Measurements from ENCODE around the gene FAM53A.

Gene FAM53A

DNA sequence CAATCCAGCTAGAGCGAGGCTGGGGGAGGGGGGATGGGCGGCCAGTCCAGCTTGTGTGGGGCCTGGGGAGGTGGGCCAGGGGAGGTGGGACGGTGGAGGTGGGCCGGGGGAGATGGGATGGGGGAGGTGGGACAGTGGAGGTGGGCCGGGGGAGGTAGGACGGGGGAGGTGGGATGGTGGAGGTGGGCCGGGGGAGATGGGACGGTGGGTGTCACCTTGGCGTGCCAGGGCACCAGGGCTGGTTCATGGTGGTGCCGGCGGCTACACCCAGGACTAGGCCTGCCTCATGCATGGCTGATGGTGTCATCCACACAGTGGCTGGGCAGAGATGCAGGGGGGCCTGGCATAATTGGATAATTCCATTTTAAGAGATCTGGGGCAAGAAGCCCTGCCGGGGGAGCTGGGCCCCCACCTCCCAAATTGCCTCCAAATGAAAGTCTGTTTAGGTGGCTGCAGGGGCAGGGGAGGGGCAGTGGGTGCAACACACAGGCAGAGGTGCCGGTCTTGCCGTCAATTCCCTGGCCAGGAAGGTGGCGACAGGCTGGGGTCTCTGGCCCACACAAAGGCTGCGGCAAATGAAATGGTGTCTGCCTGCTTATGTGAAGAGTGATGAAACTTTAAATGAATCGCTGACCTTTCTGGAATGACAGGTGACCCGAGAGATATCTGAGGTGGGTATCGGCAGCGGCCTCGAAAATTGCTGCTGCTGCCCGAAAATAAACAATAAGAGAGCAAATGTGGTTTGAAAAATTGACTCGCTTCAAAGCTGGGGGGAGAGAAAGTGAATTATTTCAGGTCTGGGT, 82.1 kb downstream of the FAM53A start:
- no peak for DNase-seq

DNA sequence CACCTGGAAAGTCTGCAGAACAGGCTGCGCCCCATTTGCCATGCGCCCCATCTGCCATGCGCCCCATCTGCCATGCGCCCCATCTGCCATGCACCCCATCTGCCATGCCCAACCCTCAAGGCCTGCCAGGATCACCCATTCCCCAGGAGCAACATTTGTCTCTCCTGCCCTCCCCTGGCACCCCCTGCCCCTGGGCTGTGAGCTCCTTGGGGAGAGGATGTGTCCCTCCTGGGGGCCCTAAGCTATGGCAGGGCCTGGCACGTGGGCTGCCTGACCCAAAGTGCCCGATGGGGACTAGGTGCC, 82.6 kb downstream of the FAM53A start:
- DNase-seq = no peak

DNA sequence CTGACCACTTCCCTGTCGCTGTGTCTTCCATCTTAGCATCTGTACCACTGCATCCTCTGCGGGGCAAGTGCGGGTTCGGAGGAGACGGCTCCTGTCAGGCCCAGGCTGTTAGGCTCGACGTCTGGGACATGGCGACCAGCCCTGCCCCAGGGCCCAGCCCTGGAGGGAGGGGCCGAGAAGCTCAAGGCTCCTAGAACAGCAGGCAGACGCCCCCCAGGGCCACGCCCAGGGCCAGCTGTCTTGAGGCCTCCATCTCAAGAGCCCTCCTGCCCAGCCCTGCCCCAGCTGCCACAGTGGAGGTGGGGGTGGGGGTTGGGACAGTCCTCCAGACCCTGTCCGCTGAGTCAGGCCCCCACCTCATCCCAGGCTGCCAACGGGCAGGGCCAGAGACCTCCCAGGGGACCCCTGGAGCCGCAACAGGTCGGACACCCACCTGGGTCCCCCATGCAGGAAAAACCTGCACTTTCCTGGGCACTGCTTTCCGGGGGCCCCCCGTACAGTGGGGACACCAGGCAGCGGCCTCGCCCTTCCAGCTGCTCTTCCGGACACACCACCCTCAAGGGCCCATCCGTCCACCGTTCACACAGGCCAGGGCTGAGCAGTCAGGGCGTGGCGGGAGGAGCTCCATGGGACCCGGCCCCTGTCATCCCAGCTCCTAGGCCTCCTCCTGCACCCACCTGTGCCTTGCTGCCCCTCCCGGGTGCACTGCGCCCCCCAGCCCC, 83.1 kb downstream of the FAM53A start:
- DNase-seq = no peak

DNA sequence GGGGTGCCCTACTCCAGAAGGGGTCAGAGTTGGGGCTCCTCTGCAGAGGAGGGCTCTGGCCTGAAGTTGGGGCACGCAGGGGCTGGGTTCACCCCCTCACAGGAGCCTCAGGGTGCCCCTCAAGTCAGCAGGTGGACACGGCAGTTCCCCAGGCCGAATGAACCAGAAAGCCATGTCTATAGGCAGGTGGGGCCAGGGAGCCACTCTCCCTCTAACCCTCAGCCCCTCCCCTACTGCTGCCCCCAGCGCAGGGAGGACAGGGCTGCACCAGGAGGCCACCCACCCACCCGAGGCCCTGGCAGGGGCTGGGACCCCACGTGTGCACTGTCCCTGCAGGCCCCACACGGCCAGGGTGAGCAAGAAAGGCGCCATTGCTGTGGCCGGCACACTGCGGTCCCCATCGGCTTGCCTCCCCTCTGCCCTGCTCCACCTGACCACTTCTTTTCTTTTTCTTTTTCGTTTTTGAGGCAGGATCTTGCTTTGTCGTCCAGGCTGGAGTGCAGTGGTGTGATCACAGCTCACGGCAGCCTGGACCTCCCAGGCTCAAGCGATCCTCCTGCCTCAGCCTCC, 83.8 kb downstream of the FAM53A start:
- no peak for DNase-seq

DNA sequence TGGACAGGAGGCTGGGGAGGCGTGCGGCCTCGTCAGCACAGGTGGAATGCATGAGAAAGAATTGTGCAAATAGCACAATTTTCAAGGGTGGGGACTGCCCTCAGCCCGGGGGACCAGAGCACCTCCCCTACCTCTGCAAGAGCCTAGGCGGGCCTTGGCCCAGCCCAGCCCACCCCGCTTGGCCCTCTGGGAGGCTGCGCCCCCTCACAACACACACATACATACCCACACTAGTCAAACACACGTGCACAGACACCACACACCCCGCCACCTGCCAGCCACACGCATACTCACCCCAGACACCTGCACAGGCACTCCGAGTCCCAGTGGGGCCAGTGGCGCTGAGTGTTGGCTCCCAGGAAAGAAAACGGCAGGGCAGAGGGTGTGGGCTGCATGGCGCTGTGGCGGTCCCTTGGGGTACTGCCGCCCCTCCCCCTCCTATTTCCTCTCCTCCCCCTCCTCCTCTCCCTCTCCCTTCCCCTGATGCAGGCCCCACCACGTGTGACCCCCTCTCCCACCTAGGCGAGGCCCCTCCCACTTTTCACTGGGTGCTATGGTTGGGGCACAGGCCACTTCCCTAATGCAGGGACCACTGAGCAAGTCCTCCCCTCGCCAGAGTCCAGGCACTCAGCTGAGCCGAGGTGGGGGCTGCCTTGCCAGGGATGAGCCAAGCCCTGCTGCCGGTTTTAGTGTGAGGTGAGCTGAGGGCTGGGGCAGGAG, 84.5 kb downstream of the FAM53A start:
- no peak for DNase-seq

DNA sequence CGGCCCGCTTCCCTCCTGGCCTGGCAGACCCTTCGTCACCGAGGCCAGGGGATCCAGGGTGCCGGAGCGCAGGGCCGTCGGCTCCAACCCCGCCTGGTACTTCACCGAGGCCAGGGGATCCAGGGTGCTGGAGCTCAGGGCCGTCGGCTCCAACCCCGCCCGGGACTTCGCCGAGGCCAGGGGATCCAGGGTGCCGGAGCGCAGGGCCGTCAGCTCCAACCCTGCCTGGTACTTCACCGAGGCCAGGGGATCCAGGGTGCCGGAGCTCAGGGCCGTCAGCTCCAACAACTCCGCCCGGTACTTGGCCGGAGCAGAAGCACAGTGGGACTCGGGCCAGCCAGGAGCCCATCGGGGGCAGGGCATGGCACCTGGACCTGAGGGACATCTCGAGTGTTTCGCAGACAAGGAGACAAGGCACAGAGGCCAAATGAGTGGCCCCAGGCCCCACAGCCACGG, 85.1 kb downstream of the FAM53A start:
- no peak for DNase-seq

DNA sequence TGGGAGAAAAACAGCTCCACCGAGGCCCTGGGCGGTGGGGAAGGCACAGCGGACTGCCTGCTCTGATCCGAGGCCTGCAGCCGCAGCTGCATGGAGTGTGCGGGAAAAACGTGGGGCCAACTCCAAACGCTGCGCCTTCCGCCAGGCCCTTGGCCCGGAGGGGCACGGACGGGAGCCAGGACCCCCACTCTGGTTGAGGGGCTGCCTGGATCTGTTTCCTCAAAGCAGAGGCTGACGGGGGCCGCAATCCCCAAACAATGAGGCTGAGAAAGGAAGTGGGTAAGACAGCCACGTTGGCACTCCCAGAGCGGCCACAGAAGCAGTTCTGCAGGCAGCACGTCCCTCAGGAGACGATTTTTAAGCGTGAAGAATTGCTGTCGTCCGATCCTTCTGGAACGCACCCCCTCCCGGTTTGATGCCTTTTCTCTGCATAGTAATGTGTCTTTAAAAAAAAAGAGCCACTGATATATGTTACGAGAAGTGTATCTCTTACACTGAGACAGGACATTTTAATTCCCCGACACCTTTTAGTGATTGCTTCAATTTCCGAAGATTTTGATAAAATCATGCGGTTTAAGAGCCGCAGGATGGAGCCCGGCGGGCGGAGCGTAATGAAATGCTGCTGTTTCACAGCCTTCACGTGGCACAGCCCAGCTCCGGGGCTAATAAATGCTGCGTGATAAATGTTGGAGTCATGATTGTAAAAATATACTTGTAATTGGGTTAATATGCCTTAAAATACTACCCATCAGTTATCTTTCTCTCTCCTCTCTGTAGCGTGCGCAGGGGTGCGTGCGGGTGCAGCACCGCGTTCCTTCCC, 85.7 kb downstream of the FAM53A start:
- DNase-seq = no peak

DNA sequence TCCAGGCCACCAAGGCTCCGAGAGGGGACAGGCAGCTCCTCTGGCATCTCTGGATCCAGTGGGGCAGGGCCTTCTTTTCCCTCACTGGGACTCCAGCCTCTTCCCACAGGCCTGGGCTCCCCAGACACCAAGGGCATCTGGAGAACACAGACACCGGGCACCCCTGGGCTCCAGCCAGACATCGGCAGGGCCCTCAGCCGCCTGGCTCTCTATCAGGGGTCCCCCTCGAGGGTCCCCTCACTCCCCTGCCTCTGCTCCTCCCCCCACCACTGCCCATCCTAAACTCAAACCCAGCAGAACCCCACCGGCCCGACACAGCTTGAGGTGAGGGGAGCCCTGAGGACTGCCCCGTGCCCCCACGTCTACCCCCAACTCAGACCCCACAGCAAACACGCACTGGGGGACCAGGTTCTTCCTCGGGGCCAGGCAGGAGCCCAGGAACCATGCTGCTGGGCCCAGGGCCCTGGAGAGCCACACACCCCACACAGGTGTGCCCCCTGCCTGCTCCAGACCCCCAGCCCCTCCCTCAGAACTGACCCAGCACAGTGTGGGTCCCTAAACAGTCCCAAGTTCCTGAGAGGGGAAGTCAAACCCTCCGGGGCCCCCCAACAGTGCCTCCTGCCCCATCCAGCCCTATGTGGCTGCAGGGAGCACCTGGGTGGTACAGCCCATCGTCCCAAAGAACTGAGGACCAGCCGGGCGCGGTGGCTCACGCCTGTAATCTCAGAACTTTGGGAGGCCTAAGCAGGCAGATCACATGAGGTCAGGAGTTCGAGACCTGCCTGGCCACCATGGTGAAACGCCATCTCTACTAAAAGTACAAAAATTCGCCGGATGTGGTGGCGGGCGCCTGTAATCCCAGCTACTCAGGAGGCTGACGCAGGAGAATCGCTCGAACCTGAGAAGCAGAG, 86.8 kb downstream of the FAM53A start:
- DNase-seq = no peak

DNA sequence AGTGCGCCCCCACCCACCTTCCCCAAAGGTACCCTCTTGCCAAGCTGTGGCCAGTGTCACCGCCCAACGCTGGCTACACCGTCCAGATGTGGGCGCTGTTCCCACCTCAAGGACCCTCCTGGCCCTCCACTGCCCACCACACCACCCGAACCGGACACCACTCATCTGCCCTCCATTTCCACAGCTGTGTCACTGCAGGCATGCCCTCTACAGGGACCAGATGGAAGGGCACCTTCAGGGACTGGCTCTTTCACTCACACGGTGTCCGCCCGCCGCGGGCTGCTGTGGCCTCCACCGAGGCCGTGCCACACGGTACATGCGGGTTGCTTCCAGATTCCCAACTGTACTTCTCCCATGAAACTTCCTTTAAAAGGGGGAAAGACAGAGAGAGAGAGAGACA, 87.7 kb downstream of the FAM53A start:
- DNase-seq = no peak

DNA sequence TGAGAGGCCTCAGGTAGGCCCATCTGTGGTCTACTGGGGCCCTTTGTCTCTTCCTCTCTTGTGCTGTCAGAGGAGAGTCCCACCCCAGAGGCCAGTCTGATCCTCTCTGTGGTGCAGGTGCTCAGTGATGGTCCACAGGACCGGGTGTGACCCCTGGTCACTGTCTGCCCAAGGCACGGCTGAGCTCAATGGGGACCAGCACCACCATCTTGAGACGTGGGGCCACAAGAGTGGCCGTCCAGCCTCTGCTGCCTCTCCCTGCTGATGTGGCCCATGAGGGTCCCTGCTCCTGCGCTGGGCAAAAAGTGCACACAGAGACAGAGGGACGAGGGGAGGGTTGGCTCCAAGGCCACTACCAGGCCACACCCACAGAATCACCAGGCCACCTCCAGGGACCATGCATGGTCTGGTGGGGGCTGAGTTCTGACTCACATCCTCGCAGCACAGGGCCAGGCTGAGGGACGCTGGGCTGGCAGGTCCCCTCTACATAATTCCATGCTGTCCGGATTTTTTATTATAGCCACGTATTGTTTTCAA, 88.3 kb downstream of the FAM53A start:
- DNase-seq = no peak

DNA sequence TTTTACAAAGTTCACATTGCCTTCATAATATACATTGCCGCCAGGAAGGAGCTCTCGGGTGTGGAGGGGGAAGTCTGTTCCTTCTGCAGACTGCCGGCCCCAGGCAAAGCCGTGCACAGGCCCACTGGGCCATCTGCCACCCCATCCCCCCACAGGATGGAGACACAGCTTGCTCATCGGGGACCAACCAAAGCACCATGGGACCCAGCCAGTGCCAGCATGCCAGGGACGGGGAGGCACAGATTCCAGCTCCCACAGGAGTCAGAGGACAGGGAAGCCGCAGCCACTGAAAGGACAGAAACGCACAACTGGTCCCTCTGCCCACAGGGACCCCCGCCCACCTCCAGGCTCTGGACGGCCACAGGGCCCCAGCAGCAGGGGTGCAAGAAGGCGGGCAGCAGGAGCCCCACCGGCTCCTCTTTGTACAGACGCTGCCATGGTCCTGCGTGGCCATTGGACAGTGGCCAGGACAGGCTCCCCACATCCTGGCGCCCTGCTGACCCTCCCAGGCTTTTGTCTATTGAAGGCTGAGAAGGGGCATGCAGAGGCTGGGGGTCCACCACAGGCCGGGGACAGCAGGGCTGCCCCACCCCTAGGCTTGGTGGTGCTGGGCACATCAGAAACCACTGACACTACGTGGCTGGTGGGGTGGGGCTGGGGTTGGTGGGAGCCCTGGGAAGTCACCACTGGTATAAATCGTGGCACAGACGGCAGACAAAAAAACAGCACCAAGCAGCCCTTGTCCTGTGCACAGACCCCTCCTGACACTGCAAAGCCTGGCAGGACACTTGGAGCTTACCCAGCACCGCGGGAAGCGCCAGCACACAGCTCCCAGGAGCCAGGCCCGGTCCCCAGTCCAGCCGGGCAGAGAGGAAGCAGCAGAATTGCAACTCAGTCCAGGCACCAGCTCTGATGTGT, 89.0 kb downstream of the FAM53A start:
- no peak for DNase-seq

DNA sequence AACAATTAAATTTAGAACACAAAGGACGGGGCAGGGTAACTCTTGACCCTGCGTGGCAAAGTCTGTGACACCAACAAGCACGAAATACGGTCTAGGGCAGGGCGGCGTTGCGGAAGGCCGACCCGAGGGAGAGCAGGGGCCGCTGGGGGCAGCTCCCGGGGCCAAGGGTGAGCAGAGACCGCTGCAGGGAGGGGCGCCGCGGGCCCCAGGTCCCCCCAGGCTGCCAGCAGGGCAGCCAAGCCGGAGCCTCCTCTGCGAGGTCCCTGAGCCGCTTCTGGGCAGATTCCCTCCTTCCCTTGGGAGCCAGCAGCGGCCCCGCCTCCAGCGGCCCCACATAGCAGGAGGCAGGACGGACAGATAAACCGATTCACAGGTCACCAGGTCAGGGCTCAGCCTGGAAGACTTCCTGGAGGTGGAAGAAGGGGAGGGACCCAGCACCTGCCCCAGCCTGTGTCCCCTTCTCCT, 90.2 kb downstream of the FAM53A start:
- DNase-seq = no peak

DNA sequence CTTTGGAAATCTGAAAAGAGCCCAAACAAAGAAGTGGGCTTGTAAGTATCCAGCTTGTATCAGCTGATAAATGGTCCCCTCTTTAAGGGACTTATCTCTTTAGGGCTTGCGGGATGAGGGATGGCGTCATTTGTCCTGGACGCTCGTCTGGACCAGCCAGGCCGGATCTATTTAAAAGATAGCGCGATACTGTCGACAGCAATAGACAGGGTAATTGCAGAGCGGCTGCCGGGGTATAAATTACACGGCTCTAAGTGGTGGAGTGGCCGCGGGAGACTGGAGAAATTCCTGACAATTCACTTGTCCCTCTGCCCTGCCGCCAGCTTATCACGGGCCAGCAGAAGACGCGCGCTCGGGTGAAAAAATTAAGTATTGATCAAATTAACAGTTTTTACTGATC, 90.7 kb downstream of the FAM53A start:
- no peak for DNase-seq

DNA sequence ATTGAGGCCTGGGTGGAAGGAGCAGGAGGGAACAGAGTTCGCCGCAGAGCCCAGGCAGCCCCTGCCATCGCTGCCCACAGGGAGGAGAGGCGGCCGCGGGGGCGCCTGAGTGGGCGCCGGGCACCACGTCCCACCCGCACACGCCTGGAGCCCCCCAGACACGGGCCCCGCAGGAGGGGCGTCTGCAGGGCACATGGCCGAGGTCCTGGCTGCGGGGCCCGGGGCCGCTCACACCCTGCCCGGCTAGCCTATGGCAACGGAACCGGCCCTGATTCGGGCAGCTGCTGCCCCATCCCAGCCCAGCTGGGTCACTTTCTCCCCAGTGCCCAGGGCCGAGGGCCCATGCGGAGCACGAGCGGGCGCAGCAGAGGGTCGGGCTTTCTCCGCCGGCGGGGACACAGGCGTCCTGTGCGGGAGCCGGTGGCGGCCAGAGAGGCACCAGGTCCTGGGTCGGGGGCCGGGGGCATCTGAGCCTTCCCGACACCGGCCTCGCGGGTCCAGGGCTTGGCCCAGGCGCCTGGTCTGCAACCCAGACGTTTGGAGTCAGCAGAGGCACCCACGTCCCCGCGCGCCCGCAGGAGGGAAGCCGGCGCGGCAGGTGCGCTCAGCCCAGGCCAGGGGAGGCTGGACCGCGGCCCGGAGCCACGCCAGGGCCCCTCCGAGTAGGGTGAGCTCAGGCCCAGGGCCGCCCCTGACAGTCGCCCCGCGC, 91.2 kb downstream of the FAM53A start:
- DNase-seq = no peak

DNA sequence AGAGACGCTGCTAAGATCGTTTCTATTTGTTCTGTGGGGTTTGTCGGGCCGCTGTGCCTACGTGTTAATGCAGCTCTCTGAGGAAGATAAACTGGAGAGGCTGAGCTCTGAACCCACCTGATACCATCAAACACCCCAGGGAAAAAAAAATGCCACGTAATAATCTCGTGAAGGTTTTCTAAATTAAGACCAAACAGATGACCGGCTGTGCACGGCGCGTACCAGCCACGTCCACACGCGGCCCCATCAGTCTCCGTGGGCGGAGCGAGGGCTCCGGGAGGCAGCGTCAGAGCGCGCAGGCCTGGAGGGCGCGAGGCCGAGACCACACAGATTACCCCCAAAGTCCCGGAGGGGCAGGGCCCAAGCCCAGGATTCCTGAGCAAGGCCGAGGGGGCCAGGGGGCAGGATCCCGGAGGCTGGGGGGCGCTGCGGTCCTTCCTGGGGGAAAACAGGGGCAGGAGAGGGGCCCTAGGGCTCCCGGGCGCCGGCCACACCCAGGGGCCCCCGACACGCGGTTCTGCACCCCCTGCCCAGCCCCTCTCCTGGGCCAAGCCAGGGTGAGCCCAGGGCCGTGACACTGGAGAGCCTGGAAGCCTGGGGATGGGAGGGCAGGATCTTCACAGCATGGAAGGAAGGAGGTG, 91.9 kb downstream of the FAM53A start:
- DNase-seq = no peak

DNA sequence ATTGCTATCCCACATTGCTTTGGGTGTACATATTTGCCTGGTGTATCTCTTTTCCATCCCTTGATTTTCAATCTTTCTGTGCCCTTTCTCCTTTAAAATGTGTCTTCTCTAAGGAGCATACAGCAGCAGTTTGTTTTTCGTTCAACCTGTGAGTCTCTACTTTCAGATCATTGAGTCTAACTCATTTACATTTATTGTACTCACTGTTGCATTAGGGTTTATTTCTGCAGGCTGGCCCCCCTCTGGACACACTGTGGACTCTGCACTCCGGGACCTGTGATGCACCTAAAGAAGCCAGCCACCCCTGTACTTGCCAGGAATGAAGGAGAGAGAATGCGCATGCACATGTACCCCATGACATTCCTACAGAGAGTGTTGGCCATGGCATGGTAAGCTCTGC, 93.0 kb downstream of the FAM53A start:
- DNase-seq = no peak

DNA sequence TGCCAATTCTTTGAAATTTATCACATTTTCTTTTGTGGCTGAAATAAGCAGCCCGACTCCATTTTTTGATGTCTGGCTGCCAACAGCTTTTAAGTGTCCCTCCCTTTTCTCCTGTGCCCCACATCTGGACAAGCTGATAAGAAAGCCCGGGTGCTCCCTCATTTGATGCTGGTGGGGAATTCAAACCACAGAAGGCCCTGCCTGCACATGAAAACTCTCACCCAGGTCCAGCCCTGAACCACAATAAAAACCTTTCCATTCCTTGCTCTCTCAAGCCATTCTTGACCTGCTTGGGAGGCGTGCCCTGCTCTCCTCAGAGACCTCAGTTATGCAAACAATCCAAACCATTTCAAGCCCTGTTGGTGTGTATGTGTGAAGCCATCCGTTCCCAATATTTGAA, 93.9 kb downstream of the FAM53A start:
- DNase-seq = no peak
